H1 (cell line): ENCODE results near the gene SPAG5. TPM values are rescaled to one million over a fixed set of nuclear protein-coding genes. Genes with fewer than 3 reads are reported as not detected.

Experiments used
- CTCF ChIA-PET: fragments of 300-600 bp; sonication (Branson Sonifier 250); formaldehyde crosslinking; loops from one replicate; lab custom pipeline; 2021; ENCODE audit not compliant: partially characterized antibody; lab: Charles Lee
- POLR2A ChIA-PET: fragments of 300-600 bp; sonication (Branson Sonifier 250); formaldehyde crosslinking; loops from one replicate; lab custom pipeline; 2021; ENCODE audit warnings: inconsistent platforms; ENCODE audit not compliant: partially characterized antibody; lab: Charles Lee
- DNase-seq, 2 experiments: peaks; one replicate each; pipeline versions ENCODE4 v3.0.0 to v3.0.0-alpha.2; 2010 to 2022; ENCODE audit warnings: low spot score in 2 of 2, low read depth in 1 of 2, mixed read lengths in 1 of 2
- FAIRE-seq: peaks from 2 replicates; lab custom pipeline; 2011; peaks lifted over from hg19 to GRCh38; lab: Jason Lieb, UNC
- H2AFZ ChIP-seq: 2 replicates; pipeline ENCODE4 v1.8.1; 2012; ENCODE audit warnings: low read length, inconsistent platforms
- H2AK5ac ChIP-seq: 2 replicates; pipeline ENCODE4 v1.6.1; 2013; ENCODE audit warnings: low read depth, low read length
- H2BK120ac ChIP-seq: replicated peaks from 2 replicates; pipeline ENCODE3; 2013; ENCODE audit warnings: low read depth, low read length, inconsistent platforms
- H2BK12ac ChIP-seq: 2 replicates; pipeline ENCODE4 v1.6.1; 2013; ENCODE audit warnings: low read depth, low read length
- H2BK15ac ChIP-seq: 2 replicates; pipeline ENCODE4 v1.6.1; 2013; ENCODE audit warnings: low read length
- H2BK20ac ChIP-seq: 2 replicates; pipeline ENCODE4 v1.6.1; 2013; ENCODE audit warnings: low read length
- H2BK5ac ChIP-seq: 2 replicates; pipeline ENCODE4 v1.6.1; 2013; ENCODE audit warnings: low read depth, low read length
- H3K14ac ChIP-seq: 2 replicates; pipeline ENCODE4 v1.6.1; 2013; ENCODE audit warnings: inconsistent platforms; ENCODE audit not compliant: insufficient read length
- H3K18ac ChIP-seq: 2 replicates; pipeline ENCODE4 v1.6.1; 2013; ENCODE audit warnings: low read length; ENCODE audit errors: extremely low read depth
- H3K23ac ChIP-seq: 2 replicates; pipeline ENCODE4 v1.6.1; 2013; ENCODE audit warnings: inconsistent platforms; ENCODE audit not compliant: insufficient read length
- H3K23me2 ChIP-seq: 2 replicates; pipeline ENCODE4 v1.6.1; 2013; ENCODE audit warnings: low read depth, low read length
- H3K27ac ChIP-seq: 2 replicates; pipeline ENCODE4 v1.6.1; 2011; ENCODE audit warnings: low read depth, low read length, inconsistent platforms
- H3K27me3 ChIP-seq, 4 experiments: replicated peaks in 1 of 4; 1 replicate in 1 of 4; 2 replicates in 3 of 4; pipeline versions ENCODE4 v1.6.1 to v1.8.1; 2011 to 2013; ENCODE audit warnings: low read length in 3 of 4, mild to moderate bottlenecking in 3 of 4, inconsistent platforms in 2 of 4, mixed read lengths in 2 of 4, moderate library complexity in 1 of 4; ENCODE audit not compliant: control insufficient read depth in 3 of 4, insufficient read depth in 3 of 4; ENCODE audit errors: extremely low read depth in 1 of 4
- H3K36me3 ChIP-seq, 4 experiments: 2 replicates each; pipeline versions ENCODE4 v1.6.1 to v1.8.1; 2011 to 2013; ENCODE audit warnings: mild to moderate bottlenecking in 4 of 4, low read length in 3 of 4, moderate library complexity in 2 of 4, control low read depth in 1 of 4, inconsistent platforms in 1 of 4; ENCODE audit not compliant: insufficient read depth in 4 of 4, control insufficient read depth in 2 of 4
- H3K4ac ChIP-seq: replicated peaks from 2 replicates; pipeline ENCODE3; 2013; ENCODE audit warnings: low read length, low read depth, mixed read lengths, inconsistent platforms; ENCODE audit not compliant: insufficient read length
- H3K4me1 ChIP-seq, 4 experiments: replicated peaks in 1 of 4; 1 replicate in 1 of 4; 2 replicates in 3 of 4; pipeline versions ENCODE4 v1.6.1 to v1.8.1; 2011 to 2013; ENCODE audit warnings: low read length in 3 of 4, inconsistent platforms in 2 of 4, mixed read lengths in 1 of 4; ENCODE audit not compliant: insufficient read depth in 4 of 4, control insufficient read depth in 3 of 4
- H3K4me2 ChIP-seq, 2 experiments: 2 replicates each; pipeline versions ENCODE4 v1.6.1 to v1.8.1; 2011 to 2013; ENCODE audit warnings: low read depth in 2 of 2, low read length in 2 of 2, control low read depth in 1 of 2, inconsistent platforms in 1 of 2, mild to moderate bottlenecking in 1 of 2; ENCODE audit not compliant: insufficient read depth in 1 of 2
- H3K4me3 ChIP-seq, 4 experiments: fragments of 200-600, 300-600 bp in 1 of 4; sonication (generic), shearing (Covaris generic), sonication (Bioruptor Twin) in 1 of 4; 2 replicates each; pipeline versions ENCODE4 v1.5.1 to v1.8.1; 2011 to 2016; ENCODE audit warnings: low read length in 4 of 4, low read depth in 3 of 4, control low read depth in 2 of 4, inconsistent platforms in 2 of 4, mild to moderate bottlenecking in 2 of 4, mixed read lengths in 1 of 4, moderate library complexity in 1 of 4; ENCODE audit not compliant: insufficient read depth in 2 of 4; ENCODE audit errors: extremely low read depth in 1 of 4
- H3K56ac ChIP-seq: replicated peaks from 2 replicates; pipeline ENCODE3; 2013; ENCODE audit warnings: low read depth, mild to moderate bottlenecking, mixed read lengths, low read length, inconsistent platforms; ENCODE audit not compliant: insufficient read length
- H3K79me1 ChIP-seq: 2 replicates; pipeline ENCODE4 v1.6.1; 2013; ENCODE audit warnings: low read depth, low read length, control low read depth
- H3K79me2 ChIP-seq, 2 experiments: 2 replicates each; pipeline versions ENCODE4 v1.6.1 to v1.8.1; 2012 to 2013; ENCODE audit warnings: low read length in 2 of 2, mild to moderate bottlenecking in 2 of 2, inconsistent platforms in 1 of 2; ENCODE audit not compliant: insufficient read depth in 2 of 2, control insufficient read depth in 1 of 2
- H3K9ac ChIP-seq, 4 experiments: replicated peaks in 1 of 4; 1 replicate in 1 of 4; 2 replicates in 3 of 4; pipeline versions ENCODE4 v1.6.1 to v1.8.1; 2011 to 2013; ENCODE audit warnings: low read depth in 3 of 4, low read length in 3 of 4, control low read depth in 2 of 4, mild to moderate bottlenecking in 2 of 4, moderate library complexity in 2 of 4, inconsistent platforms in 1 of 4; ENCODE audit errors: extremely low read depth in 1 of 4
- H3K9me3 ChIP-seq, 2 experiments: 2 replicates each; pipeline versions ENCODE4 v1.6.1 to v1.8.1; 2012 to 2013; ENCODE audit warnings: mild to moderate bottlenecking in 2 of 2, moderate library complexity in 2 of 2, control low read depth in 1 of 2, inconsistent platforms in 1 of 2, low read depth in 1 of 2, low read length in 1 of 2, mixed read lengths in 1 of 2; ENCODE audit not compliant: insufficient read depth in 2 of 2
- H4K20me1 ChIP-seq, 2 experiments: replicated peaks in 1 of 2; 2 replicates each; pipeline versions ENCODE3 to v1.8.1; 2011 to 2013; ENCODE audit warnings: inconsistent platforms in 2 of 2, low read length in 2 of 2, mild to moderate bottlenecking in 1 of 2; ENCODE audit not compliant: insufficient read depth in 2 of 2, control insufficient read depth in 1 of 2
- H4K5ac ChIP-seq: 2 replicates; pipeline ENCODE4 v1.6.1; 2013; ENCODE audit warnings: low read length, low read depth, mixed read lengths, inconsistent platforms; ENCODE audit not compliant: insufficient read length
- H4K8ac ChIP-seq: 2 replicates; pipeline ENCODE4 v1.8.0; 2013; ENCODE audit warnings: mild to moderate bottlenecking, moderate library complexity, low read length, inconsistent platforms; ENCODE audit not compliant: insufficient read depth; ENCODE audit errors: extremely low read depth
- H4K91ac ChIP-seq: replicated peaks from 2 replicates; pipeline ENCODE3; 2013; ENCODE audit warnings: low read length, mixed read lengths, inconsistent platforms; ENCODE audit not compliant: insufficient read length
- ATF2 ChIP-seq: IDR thresholded peaks from 2 replicates; pipeline ENCODE4 v1.6.1; 2012; ENCODE audit warnings: low read length, inconsistent platforms
- CREB1 ChIP-seq: IDR thresholded peaks from 2 replicates; pipeline ENCODE4 v1.6.1; 2012; ENCODE audit warnings: inconsistent platforms
- EGR1 ChIP-seq: IDR thresholded peaks from 2 replicates; pipeline ENCODE4 v1.6.1; 2011; ENCODE audit warnings: low read depth, low read length, borderline replicate concordance
- EZH2 ChIP-seq: fragments of 200-600 bp; sonication (generic); IDR thresholded peaks from 2 replicates; pipeline ENCODE4 v1.7.1; 2012; ENCODE audit warnings: low read depth, mild to moderate bottlenecking, moderate library complexity, low read length, inconsistent platforms; ENCODE audit not compliant: severe bottlenecking
- GABPA ChIP-seq: IDR thresholded peaks from 2 replicates; pipeline ENCODE4 v1.6.1; 2011; ENCODE audit warnings: mild to moderate bottlenecking, low read length, moderate library complexity, borderline replicate concordance; ENCODE audit not compliant: insufficient read depth
- HDAC2 ChIP-seq, 2 experiments: fragments of 300-600 bp in 1 of 2; sonication (generic) in 1 of 2; IDR thresholded peaks; 2 replicates each; pipeline ENCODE4 v1.6.1; 2011 to 2012; ENCODE audit warnings: low read depth in 2 of 2, low read length in 2 of 2, mild to moderate bottlenecking in 2 of 2, moderate library complexity in 2 of 2, borderline replicate concordance in 1 of 2, inconsistent platforms in 1 of 2
- JUN ChIP-seq: IDR thresholded peaks from 2 replicates; pipeline ENCODE4 v1.6.1; 2011; ENCODE audit warnings: low read depth, mild to moderate bottlenecking, improper control_type of control experiment, low read length
- RBBP5 ChIP-seq: IDR thresholded peaks from 2 replicates; pipeline ENCODE4 v1.7.1; 2012; ENCODE audit warnings: low read depth, mild to moderate bottlenecking, inconsistent platforms, low read length, moderate library complexity, borderline replicate concordance
- RNF2 ChIP-seq: fragments of 200-900, 300-1000 bp; sonication (generic); IDR thresholded peaks from 2 replicates; pipeline ENCODE4 v1.7.1; 2016; ENCODE audit warnings: borderline replicate concordance, low read depth, mild to moderate bottlenecking, antibody characterized with exemption, low read length; ENCODE audit not compliant: poor library complexity, severe bottlenecking; ENCODE audit errors: missing control alignments
- RXRA ChIP-seq: IDR thresholded peaks from 2 replicates; pipeline ENCODE4 v1.6.1; 2011; ENCODE audit warnings: low read depth, mild to moderate bottlenecking, low read length, moderate library complexity; ENCODE audit not compliant: insufficient read depth
- SIX5 ChIP-seq: IDR thresholded peaks from 2 replicates; pipeline ENCODE4 v1.6.1; 2011; ENCODE audit warnings: mild to moderate bottlenecking, low read depth, low read length
- TBP ChIP-seq: IDR thresholded peaks from 2 replicates; pipeline ENCODE4 v1.6.1; 2011; ENCODE audit warnings: low read depth, low read length, improper control_type of control experiment
- WGBS, 2 experiments: shearing (Covaris generic) in 1 of 2; methylation state at CpG; one replicate each; pipeline versions ENCODE4 v1.1.6 to v1.1.7; 2013 to 2015; ENCODE audit warnings: low lambda C conversion rate in 2 of 2, mixed read lengths in 2 of 2, inconsistent platforms in 1 of 2, low coverage in 1 of 2, missing lambda C conversion rate in 1 of 2; ENCODE audit not compliant: insufficient replicate concordance in 2 of 2, insufficient coverage in 1 of 2, insufficient read length in 1 of 2; ENCODE audit errors: extremely low coverage in 1 of 2, missing lambda C conversion rate in 1 of 2; 5-methylcytosine and 5-hydroxymethylcytosine counted together
- polyA plus RNA-seq, 7 experiments: library from polyadenylated mRNA; depleted of rRNA in 3 of 7; stranded (reverse) in 5 of 7; unstranded in 2 of 7; fragments of >200 nt in 5 of 7; fragments of 200-250 nt in 2 of 7; gene quantifications; 1 replicate in 5 of 7; 2 replicates in 1 of 7; 4 replicates in 1 of 7; pipeline versions ENCODE4 v1.2.1 to v1.2.3, GENCODE V29; 2011 to 2013; ENCODE audit warnings: missing spikeins in 2 of 7, mixed read lengths in 2 of 7
- total RNA-seq: library from RNA; stranded (reverse); fragmentation: NEBNext Ultra II Directional; extraction: Animal tissue kit (Norgen Biotek cat#: 25700); gene quantifications from 2 replicates; pipeline ENCODE4 v1.2.1, GENCODE V29; 2021

SPAG5 gene
- total and polyA plus RNA-seq, 2 of the 8 experiments (the other 6 are each of a cell fraction or from before 2014, with no cell fraction given) = 57.1 to 129 TPM

- CTCF ChIA-PET = interaction anchor here (0.7 to 6.0 kb wide), 25 partner anchors 10 to 147 kb away, joined by 3 to 45 read pairs (median 5); partner anchors contain the start of genes PIGS and SPAG5
- Histone ChIP-seq H2BK120ac (no peak overlapping the region), H2BK20ac (no peak overlapping the region), H2BK15ac (no peak overlapping the region), H3K36me3 (peaks cover 37 to 67% (median 56%) of the 10 kb centered on the region in 4 experiments), H2BK5ac (no peak overlapping the region), H3K9me3 (no peaks in the 10 kb centered on the region), H2AFZ (no peak overlapping the region), H3K4me3 (no peak overlapping the region), H3K9ac (no peak overlapping the region), H3K23ac (no peak overlapping the region), H3K56ac (no peak overlapping the region), H4K91ac (no peak overlapping the region), H3K4ac (no peak overlapping the region), H3K14ac (no peak overlapping the region), H3K79me1 (no peaks in the 10 kb centered on the region), H3K18ac (no peak overlapping the region), H3K4me2 (no peak overlapping the region), H4K20me1 (peaks cover 2% of the 10 kb centered on the region in 2 experiments), H2BK12ac (no peak overlapping the region), H3K79me2 (no peaks in the 10 kb centered on the region), H3K4me1 (no peaks in the 10 kb centered on the region)
- no peak for DNase-seq
- WGBS, 2 experiments = 86% methylated on average over 2 of the region's 2 CpGs; no CpG with 5 or more reads in 1 of the 2 experiments
- TF ChIP-seq ATF2 (no peak), SIX5 (no peak), RNF2 (no peak), EGR1 (no peak), TBP (no peak), RBBP5 (no peak), GABPA (no peak), CREB1 (no peak), RXRA (no peak), JUN (no peak), HDAC2 (IDR thresholded peaks at IDR 0.05; ENCODE audit: borderline replicate concordance in 1 of 2, low read depth in 2 of 2, low read length in 2 of 2) (no peak), EZH2 (no peak)
- TF ChIP-seq, all 59 proteins: peak for 0
- FAIRE-seq = no peak
- no peaks in the 10 kb centered on the region for H3K23me2 ChIP-seq
- H3K27ac ChIP-seq = no peak overlapping the region
- no peak overlapping the region for H4K8ac ChIP-seq
- POLR2A ChIA-PET = interaction anchor here (1.0 to 14.8 kb wide), 14 partner anchors 9 to 90 kb away, joined by 4 to 163 read pairs (median 6); partner anchors contain the start of genes SDF2, SPAG5 and SUPT6H
- no peaks in the 10 kb centered on the region for H3K27me3 ChIP-seq
- H2AK5ac ChIP-seq = no peak overlapping the region
- H4K5ac ChIP-seq = no peak overlapping the region
These were observed 13.7 kb upstream of the SPAG5 start for GRCh38 chr17:28612531-28612930.
